Hepatocyte (in vitro differentiated cells): ENCODE measurements around the gene TMEM252. TPM values are rescaled to one million over a fixed set of nuclear protein-coding genes. Genes with fewer than 3 reads are reported as not detected.

Source experiments
- DNase-seq: peaks from one replicate; pipeline ENCODE4 v3.0.0-alpha.2; 2016; ENCODE audit warnings: low spot score
- H2AFZ ChIP-seq: fragments of 200-600 bp; sonication (generic); 2 replicates; pipeline ENCODE4 v1.6.0; 2016; ENCODE audit warnings: antibody characterized with exemption, mild to moderate bottlenecking
- H3K27ac ChIP-seq: fragments of 200-600 bp; sonication (generic); 2 replicates; pipeline ENCODE4 v1.5.1; 2016; ENCODE audit warnings: mild to moderate bottlenecking
- H3K27me3 ChIP-seq: fragments of 200-600 bp; sonication (generic); 2 replicates; pipeline ENCODE4 v1.6.1; 2016
- H3K36me3 ChIP-seq: fragments of 200-600 bp; sonication (generic); replicated peaks from 2 replicates; pipeline ENCODE4 v1.5.1; 2016; ENCODE audit warnings: low read depth; ENCODE audit not compliant: insufficient read depth
- H3K4me1 ChIP-seq: fragments of 200-600 bp; sonication (generic); 2 replicates; pipeline ENCODE4 v1.5.1; 2016; ENCODE audit warnings: mild to moderate bottlenecking, moderate library complexity; ENCODE audit not compliant: insufficient read depth
- H3K4me2 ChIP-seq: fragments of 200-600 bp; sonication (generic); 2 replicates; pipeline ENCODE4 v1.6.0; 2016
- H3K4me3 ChIP-seq: fragments of 200-600 bp; sonication (generic); 2 replicates; pipeline ENCODE4 v1.5.1; 2016; ENCODE audit warnings: mild to moderate bottlenecking
- H3K79me2 ChIP-seq: fragments of 200-600 bp; sonication (generic); 2 replicates; pipeline ENCODE4 v1.6.0; 2017; ENCODE audit warnings: mild to moderate bottlenecking
- H3K9me2 ChIP-seq: fragments of 200-600 bp; sonication (generic); replicated peaks from 2 replicates; pipeline ENCODE4 v1.6.0; 2017; ENCODE audit warnings: mild to moderate bottlenecking; ENCODE audit not compliant: insufficient read depth
- H3K9me3 ChIP-seq: fragments of 200-600 bp; sonication (generic); 2 replicates; pipeline ENCODE4 v1.5.1; 2016; ENCODE audit warnings: low read depth, mild to moderate bottlenecking
- H4K20me1 ChIP-seq: fragments of 200-600 bp; sonication (generic); 2 replicates; pipeline ENCODE4 v1.6.0; 2016; ENCODE audit warnings: mild to moderate bottlenecking; ENCODE audit not compliant: insufficient read depth, poor library complexity, severe bottlenecking
- EZH2 ChIP-seq: fragments of 200-600 bp; sonication (generic); IDR thresholded peaks from 2 replicates; pipeline ENCODE4 v1.6.1; 2016; ENCODE audit warnings: antibody characterized with exemption, mild to moderate bottlenecking, borderline replicate concordance
- EZH2phosphoT487 ChIP-seq: fragments of 200-600 bp; sonication (generic); IDR thresholded peaks from one replicate; pipeline ENCODE4 v1.6.1; 2018; ENCODE audit warnings: antibody characterized with exemption, mild to moderate bottlenecking, low read depth, moderate library complexity; ENCODE audit not compliant: unreplicated experiment, severe bottlenecking
- WGBS: methylation state at CpG from one replicate; pipeline ENCODE4 v1.1.6; 2016; ENCODE audit warnings: low lambda C conversion rate; ENCODE audit errors: missing lambda C conversion rate; 5-methylcytosine and 5-hydroxymethylcytosine counted together
- polyA plus RNA-seq: library from polyadenylated mRNA; unstranded; fragments of >200 nt; fragmentation: Nextera tagmentation; extraction: Ambion mirVana; gene quantifications from 2 replicates; pipeline ENCODE4 v1.2.1, GENCODE V29; 2016
- total RNA-seq: library from RNA; depleted of rRNA; stranded (reverse); fragments of >200 nt; gene quantifications from 2 replicates; pipeline ENCODE4 v1.2.3, GENCODE V29; 2014
- TF ChIP-seq, protein P1 (sequence below): fragments of 200-600 bp; sonication (generic); IDR thresholded peaks from 2 replicates; pipeline ENCODE4 v1.5.1; 2016; ENCODE audit warnings: antibody characterized with exemption, mild to moderate bottlenecking; ENCODE audit not compliant: poor library complexity

TMEM252 gene
- total and polyA plus RNA-seq, 2 experiments from 2014 or later: 0.16 TPM; not detected in 1

DNA sequence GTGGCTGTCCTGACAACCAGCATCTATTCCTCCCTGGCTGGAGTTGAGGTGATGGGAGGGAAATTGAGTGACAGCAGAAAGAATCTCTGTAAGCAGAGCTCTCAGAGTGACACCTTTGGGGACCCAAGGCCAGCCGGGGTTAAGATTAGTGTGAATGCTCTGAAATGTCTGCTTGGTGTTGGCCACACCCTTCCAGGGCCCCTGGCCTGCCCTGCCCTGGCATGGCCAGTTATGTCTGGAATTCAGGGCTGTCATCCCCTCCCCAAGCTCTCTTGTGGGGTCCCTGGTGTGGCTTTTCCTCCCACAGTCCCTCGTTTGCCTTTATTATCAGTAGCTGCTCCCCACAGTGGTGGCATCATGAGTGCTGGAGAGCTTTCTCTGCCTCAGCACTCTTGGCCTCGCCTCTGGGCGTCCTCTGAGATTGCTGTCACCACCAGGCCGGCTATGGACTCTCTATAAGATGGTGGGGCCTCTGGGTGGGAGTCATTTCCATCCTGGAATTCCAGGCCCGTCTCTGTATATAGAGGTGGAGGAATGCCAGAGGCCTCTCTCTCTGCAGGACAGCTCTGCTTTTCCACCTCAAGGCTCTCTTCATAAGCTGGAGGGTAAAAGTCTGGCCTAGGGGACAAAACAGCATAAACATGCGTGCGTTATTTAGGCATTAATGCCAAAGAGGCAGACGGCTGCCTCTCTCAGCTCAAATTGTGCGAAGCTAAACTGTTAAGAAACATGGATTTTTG, 3.6 kb downstream of the TMEM252 start:
- 70% methylated on average over 10 of the region's 10 CpGs for WGBS
- H3K9me2 ChIP-seq: no peaks in the 10 kb centered on the region
- H2AFZ ChIP-seq: no peak overlapping the region
- H3K4me1 ChIP-seq: peaks cover 13% of the 10 kb centered on the region
- H3K4me3 ChIP-seq: no peak overlapping the region
- no peaks in the 10 kb centered on the region for H3K36me3 ChIP-seq
- H3K9me3 ChIP-seq: no peaks in the 10 kb centered on the region
- no peak overlapping the region for H3K27ac ChIP-seq
- DNase-seq: no peak
- no peaks in the 10 kb centered on the region for H4K20me1 ChIP-seq
- TF ChIP-seq, protein P1, sequence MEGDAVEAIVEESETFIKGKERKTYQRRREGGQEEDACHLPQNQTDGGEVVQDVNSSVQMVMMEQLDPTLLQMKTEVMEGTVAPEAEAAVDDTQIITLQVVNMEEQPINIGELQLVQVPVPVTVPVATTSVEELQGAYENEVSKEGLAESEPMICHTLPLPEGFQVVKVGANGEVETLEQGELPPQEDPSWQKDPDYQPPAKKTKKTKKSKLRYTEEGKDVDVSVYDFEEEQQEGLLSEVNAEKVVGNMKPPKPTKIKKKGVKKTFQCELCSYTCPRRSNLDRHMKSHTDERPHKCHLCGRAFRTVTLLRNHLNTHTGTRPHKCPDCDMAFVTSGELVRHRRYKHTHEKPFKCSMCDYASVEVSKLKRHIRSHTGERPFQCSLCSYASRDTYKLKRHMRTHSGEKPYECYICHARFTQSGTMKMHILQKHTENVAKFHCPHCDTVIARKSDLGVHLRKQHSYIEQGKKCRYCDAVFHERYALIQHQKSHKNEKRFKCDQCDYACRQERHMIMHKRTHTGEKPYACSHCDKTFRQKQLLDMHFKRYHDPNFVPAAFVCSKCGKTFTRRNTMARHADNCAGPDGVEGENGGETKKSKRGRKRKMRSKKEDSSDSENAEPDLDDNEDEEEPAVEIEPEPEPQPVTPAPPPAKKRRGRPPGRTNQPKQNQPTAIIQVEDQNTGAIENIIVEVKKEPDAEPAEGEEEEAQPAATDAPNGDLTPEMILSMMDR: no peak
- TF ChIP-seq EZH2 (no peak), EZH2phosphoT487 (no peak)
- H3K79me2 ChIP-seq: no peaks in the 10 kb centered on the region
- no peak overlapping the region for H3K4me2 ChIP-seq
- H3K27me3 ChIP-seq: no peaks in the 10 kb centered on the region

DNA sequence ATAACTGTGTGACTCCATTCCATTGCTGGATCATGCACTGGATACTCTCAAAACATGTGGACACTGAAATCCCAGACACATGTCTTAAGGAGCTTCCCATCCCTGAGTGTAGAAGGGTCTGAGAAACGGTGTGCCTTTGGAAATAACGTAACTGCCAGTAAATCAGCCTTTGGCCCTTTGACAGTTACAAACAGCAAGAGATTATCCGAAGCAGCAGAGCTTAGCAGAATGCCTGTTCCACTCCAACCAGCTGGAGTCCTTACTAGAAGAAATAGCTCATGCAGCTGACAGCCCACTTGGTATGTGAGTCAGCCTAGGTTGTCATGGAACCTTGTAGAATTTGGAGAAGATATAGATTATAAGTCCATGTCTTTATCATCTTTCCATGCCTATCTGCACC, 7.0 kb downstream of the TMEM252 start:
- WGBS: 46% methylated on average over 3 of the region's 3 CpGs
- Histone ChIP-seq H3K27me3 (no peaks in the 10 kb centered on the region), H3K27ac (no peak overlapping the region), H3K4me3 (no peak overlapping the region), H2AFZ (no peak overlapping the region), H3K79me2 (no peaks in the 10 kb centered on the region), H3K36me3 (no peaks in the 10 kb centered on the region), H3K4me2 (no peak overlapping the region), H3K4me1 (peaks cover 4% of the 10 kb centered on the region), H3K9me2 (no peaks in the 10 kb centered on the region), H4K20me1 (no peaks in the 10 kb centered on the region), H3K9me3 (no peaks in the 10 kb centered on the region)
- peak; percentile 22 for DNase-seq
- TF ChIP-seq, protein P1: no peak
- no peak for TF ChIP-seq EZH2phosphoT487

DNA sequence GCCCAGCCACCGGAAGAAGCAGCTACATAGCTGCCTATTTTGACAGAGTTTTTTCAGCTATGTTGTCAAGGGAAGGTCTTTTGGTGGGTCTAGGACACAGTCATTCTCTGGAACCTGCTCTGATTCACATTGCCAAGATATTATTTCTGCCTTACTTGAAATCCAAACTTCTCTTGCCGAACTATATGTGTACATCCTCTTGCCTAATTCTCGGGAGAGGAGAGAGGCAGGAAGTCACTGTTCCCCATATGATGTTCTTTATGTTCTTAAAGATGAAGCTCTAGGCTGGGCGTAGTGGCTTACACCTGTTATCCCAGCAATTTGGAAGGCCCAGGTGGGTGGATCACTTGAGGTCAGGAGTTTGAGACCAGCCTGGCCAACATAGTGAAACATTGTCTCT, 8.6 kb downstream of the TMEM252 start:
- Histone ChIP-seq H3K4me1 (no peaks in the 10 kb centered on the region), H3K27me3 (no peaks in the 10 kb centered on the region), H4K20me1 (no peaks in the 10 kb centered on the region), H3K4me2 (no peak overlapping the region), H3K36me3 (no peaks in the 10 kb centered on the region), H3K27ac (no peak overlapping the region), H3K9me3 (no peaks in the 10 kb centered on the region), H3K9me2 (no peaks in the 10 kb centered on the region), H3K79me2 (no peaks in the 10 kb centered on the region), H3K4me3 (no peak overlapping the region), H2AFZ (no peak overlapping the region)
- WGBS: 94% methylated on average over 4 of the region's 4 CpGs
- DNase-seq: no peak
- TF ChIP-seq, protein P1: no peak
- TF ChIP-seq EZH2: no peak
- TF ChIP-seq EZH2phosphoT487: no peak
